SK-N-SH treated with all-trans-retinoic acid at 6 μM for 48 hours (cell line): Measurements from ENCODE around the gene ETV6.
A peak's percentile ranks its signal among the peaks of the same experiment; 100 is the strongest.

Source experiments
- ATAC-seq: fragments of 200-7000 bp; cut with Tn5 transposase; 3 replicates; pipeline ENCODE4 v1.9.1; 2020; ENCODE audit warnings: mild to moderate bottlenecking, moderate library complexity
- BACH2 ChIP-seq: fragments of 250-450 bp; sonication (Bioruptor Pico); IDR thresholded peaks from 2 replicates; pipeline ENCODE4 v1.9.0; 2021; ENCODE audit warnings: mild to moderate bottlenecking, borderline replicate concordance
- CREB5 ChIP-seq: fragments of 250-450 bp; sonication (Bioruptor Pico); IDR thresholded peaks from 2 replicates; pipeline ENCODE4 v1.5.1; 2020; ENCODE audit warnings: low read depth, mild to moderate bottlenecking, moderate library complexity
- ESRRG ChIP-seq: fragments of 250-450 bp; sonication (Bioruptor Pico); IDR thresholded peaks from 2 replicates; pipeline ENCODE4 v1.6.1; 2021; ENCODE audit warnings: mild to moderate bottlenecking
- GLIS3 ChIP-seq: fragments of 250-450 bp; sonication (Bioruptor Pico); IDR thresholded peaks from 2 replicates; pipeline ENCODE4 v1.5.0; 2020; ENCODE audit warnings: mild to moderate bottlenecking, moderate library complexity
- OSR1 ChIP-seq: fragments of 250-450 bp; sonication (Bioruptor Pico); IDR thresholded peaks from 2 replicates; pipeline ENCODE4 v1.8.0; 2022; ENCODE audit warnings: moderate library complexity, mild to moderate bottlenecking, inconsistent platforms
- PATZ1 ChIP-seq: fragments of 250-450 bp; sonication (Bioruptor Pico); IDR thresholded peaks from 2 replicates; pipeline ENCODE4 v1.8.0; 2020; ENCODE audit warnings: mild to moderate bottlenecking, moderate library complexity, borderline replicate concordance
- POU6F1 ChIP-seq: fragments of 250-450 bp; sonication (Bioruptor Pico); IDR thresholded peaks from 2 replicates; pipeline ENCODE4 v1.8.0; 2021; ENCODE audit warnings: low read depth, mild to moderate bottlenecking, moderate library complexity, borderline replicate concordance
- PPARA ChIP-seq: fragments of 250-450 bp; sonication (Bioruptor Pico); IDR thresholded peaks from 2 replicates; pipeline ENCODE4 v1.5.0; 2020; ENCODE audit warnings: mild to moderate bottlenecking, borderline replicate concordance
- TSHZ2 ChIP-seq: fragments of 250-450 bp; sonication (Bioruptor Pico); IDR thresholded peaks from 2 replicates; pipeline ENCODE4 v1.5.0; 2020; ENCODE audit warnings: mild to moderate bottlenecking, moderate library complexity
- ZFP30 ChIP-seq: fragments of 450-650 bp; formaldehyde crosslinking; IDR thresholded peaks from 2 replicates; pipeline ENCODE4 v1.5.0; 2022; ENCODE audit warnings: mild to moderate bottlenecking, moderate library complexity
- ZNF565 ChIP-seq: fragments of 450-650 bp; formaldehyde crosslinking; conservative IDR thresholded peaks from 2 replicates; pipeline ENCODE4 v1.5.0; 2020; ENCODE audit warnings: low read depth, mild to moderate bottlenecking, moderate library complexity
- ZNF70 ChIP-seq: fragments of 450-650 bp; formaldehyde crosslinking; IDR thresholded peaks from 2 replicates; pipeline ENCODE4 v1.5.0; 2020; ENCODE audit warnings: mild to moderate bottlenecking, moderate library complexity
- ZNF8 ChIP-seq: fragments of 450-650 bp; formaldehyde crosslinking; IDR thresholded peaks from 2 replicates; pipeline ENCODE4 v1.5.0; 2020; ENCODE audit warnings: mild to moderate bottlenecking, moderate library complexity
- TF ChIP-seq, protein P1 (sequence below): fragments of 250-450 bp; sonication (Bioruptor Pico); IDR thresholded peaks from 2 replicates; pipeline ENCODE4 v1.5.1; 2021; ENCODE audit warnings: mild to moderate bottlenecking, moderate library complexity

The ETV6 gene

GRCh38 chr12:11827091-11828061 lies 177.9 kb downstream of the ETV6 start:
- ATAC-seq = no peak
- TF ChIP-seq ZNF565 (no peak), TSHZ2 (CRISPR knock-in tag) (no peak), PPARA (CRISPR knock-in tag) (no peak)
- TF ChIP-seq, all 23 proteins: peak for 0

DNA sequence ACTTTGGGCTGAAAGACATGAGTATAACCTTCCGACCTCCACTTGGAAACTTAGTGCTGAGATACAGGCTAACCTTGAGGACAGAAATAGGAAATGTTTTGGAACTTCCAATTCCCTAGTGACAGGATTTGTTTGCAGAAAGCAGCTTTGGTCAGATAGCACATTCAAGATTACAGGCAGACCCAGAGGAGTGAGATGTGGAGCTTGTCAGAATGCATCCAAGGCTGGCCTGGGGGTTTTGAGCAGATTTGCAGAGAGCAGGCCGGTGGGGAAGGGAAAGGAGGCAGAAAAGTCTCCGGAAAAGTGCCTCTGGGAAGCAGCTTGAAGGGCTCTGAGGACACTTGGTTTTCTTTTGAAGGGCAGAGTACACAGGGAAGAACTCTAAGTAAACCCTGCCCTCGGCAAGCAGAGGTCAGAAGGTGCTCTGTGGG lies 180.3 kb downstream of the ETV6 start:
- no peak for ATAC-seq
- TF ChIP-seq, protein P1, sequence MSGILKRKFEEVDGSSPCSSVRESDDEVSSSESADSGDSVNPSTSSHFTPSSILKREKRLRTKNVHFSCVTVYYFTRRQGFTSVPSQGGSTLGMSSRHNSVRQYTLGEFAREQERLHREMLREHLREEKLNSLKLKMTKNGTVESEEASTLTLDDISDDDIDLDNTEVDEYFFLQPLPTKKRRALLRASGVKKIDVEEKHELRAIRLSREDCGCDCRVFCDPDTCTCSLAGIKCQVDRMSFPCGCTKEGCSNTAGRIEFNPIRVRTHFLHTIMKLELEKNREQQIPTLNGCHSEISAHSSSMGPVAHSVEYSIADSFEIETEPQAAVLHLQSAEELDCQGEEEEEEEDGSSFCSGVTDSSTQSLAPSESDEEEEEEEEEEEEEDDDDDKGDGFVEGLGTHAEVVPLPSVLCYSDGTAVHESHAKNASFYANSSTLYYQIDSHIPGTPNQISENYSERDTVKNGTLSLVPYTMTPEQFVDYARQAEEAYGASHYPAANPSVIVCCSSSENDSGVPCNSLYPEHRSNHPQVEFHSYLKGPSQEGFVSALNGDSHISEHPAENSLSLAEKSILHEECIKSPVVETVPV (CRISPR knock-in tag) = no peak
- TF ChIP-seq OSR1 = no peak
- no peak for TF ChIP-seq ZNF565
- TF ChIP-seq BACH2 (CRISPR knock-in tag) = no peak
- no peak for TF ChIP-seq ZNF70
- no peak for TF ChIP-seq PATZ1 (CRISPR knock-in tag)
- no peak for TF ChIP-seq ESRRG
- no peak for TF ChIP-seq ZNF8 (CRISPR knock-in tag)
- no peak for TF ChIP-seq TSHZ2 (CRISPR knock-in tag)
- no peak for TF ChIP-seq ZFP30
- TF ChIP-seq GLIS3 = no peak
- TF ChIP-seq PPARA (CRISPR knock-in tag) = no peak
- TF ChIP-seq CREB5 (CRISPR knock-in tag) = no peak
- no peak for TF ChIP-seq POU6F1 (CRISPR knock-in tag)

- no peak; the same call in 2 of the 3 replicates for ATAC-seq
- no peak for TF ChIP-seq OSR1
- TF ChIP-seq ZNF70 = peak; percentile 56; the same call in 1 of the 2 replicates
Measured at GRCh38 chr12:11830307-11830801, 180.9 kb downstream of the ETV6 start.
